Caco-2 (cell line): Measurements from ENCODE around the gene SMARCB1. TPM values are rescaled to one million over a fixed set of nuclear protein-coding genes. Genes with fewer than 3 reads are reported as not detected.

Experiments
- BruUV-seq: library from RNA; stranded (reverse); fragments of 400-500 nt; replicated peaks from 2 replicates; lab custom pipeline; 2021; lab: Mats Ljungman, UMichigan
- CTCF ChIA-PET: fragments of 300-600 bp; sonication (Branson Sonifier 250); formaldehyde crosslinking; loops from one replicate; lab custom pipeline; 2022; ENCODE audit warnings: antibody characterized with exemption; lab: Charles Lee
- POLR2A ChIA-PET: fragments of 300-600 bp; sonication (Branson Sonifier 250); formaldehyde crosslinking; loops from one replicate; lab custom pipeline; 2022; ENCODE audit warnings: antibody characterized with exemption; lab: Charles Lee
- DNase-seq, 2 experiments: peaks; one replicate each; pipeline versions ENCODE4 v3.0.0 to v3.0.0-alpha.2; 2020 to 2022
- H3K27me3 ChIP-seq: replicated peaks from 2 replicates; pipeline ENCODE4 v1.6.0; 2011; ENCODE audit warnings: low read length; ENCODE audit not compliant: control insufficient read depth, insufficient read depth
- H3K36me3 ChIP-seq: 2 replicates; pipeline ENCODE4 v1.5.1; 2011; ENCODE audit warnings: low read length; ENCODE audit not compliant: control insufficient read depth, insufficient read depth
- H3K4me1 ChIP-seq: fragments of 250-450 bp; sonication (Bioruptor Pico); 2 replicates; pipeline ENCODE4 v1.5.1; 2020; ENCODE audit warnings: mild to moderate bottlenecking
- H3K4me3 ChIP-seq: 2 replicates; pipeline ENCODE4 v1.5.1; 2011; ENCODE audit warnings: low read depth, mild to moderate bottlenecking, control low read depth, low read length
- H3K9me3 ChIP-seq: fragments of 250-450 bp; sonication (Bioruptor Pico); 2 replicates; pipeline ENCODE4 v1.5.1; 2020; ENCODE audit warnings: mild to moderate bottlenecking, moderate library complexity
- H3K27ac Mint-ChIP-seq: one replicate; pipeline ENCODE4 v1.8.0; 2022; ENCODE audit warnings: mixed read lengths; ENCODE audit not compliant: unreplicated experiment
- H3K27me3 Mint-ChIP-seq: one replicate; pipeline ENCODE4 v1.8.0; 2022; ENCODE audit warnings: mixed read lengths; ENCODE audit not compliant: insufficient read depth, unreplicated experiment
- H3K36me3 Mint-ChIP-seq: one replicate; pipeline ENCODE4 v1.8.0; 2022; ENCODE audit warnings: mild to moderate bottlenecking, mixed read lengths; ENCODE audit not compliant: insufficient read depth, unreplicated experiment
- H3K4me1 Mint-ChIP-seq: one replicate; pipeline ENCODE4 v1.8.0; 2022; ENCODE audit warnings: low read depth, mixed read lengths; ENCODE audit not compliant: unreplicated experiment
- H3K4me3 Mint-ChIP-seq: one replicate; pipeline ENCODE4 v1.8.0; 2022; ENCODE audit warnings: mild to moderate bottlenecking, moderate library complexity, mixed read lengths; ENCODE audit not compliant: unreplicated experiment
- H3K9me3 Mint-ChIP-seq: one replicate; pipeline ENCODE4 v1.8.0; 2022; ENCODE audit warnings: mixed read lengths; ENCODE audit not compliant: unreplicated experiment
- intact Hi-C: fragments of 100-400 bp; cut with micrococcal nuclease; formaldehyde crosslinking; loops from one replicate; pipeline ENCODE4 v1.10.0; 2022; ENCODE audit not compliant: unreplicated experiment
- total RNA-seq: library from RNA; stranded (reverse); gene quantifications from 2 replicates; pipeline ENCODE4 v1.2.3, GENCODE V29; 2022
- TF ChIP-seq, protein P1 (sequence below), 2 experiments: fragments of 200-600 bp in 1 of 2; IDR thresholded peaks; 1 replicate in 1 of 2; 2 replicates in 1 of 2; pipeline versions ENCODE4 v1.5.1 to v1.8.0; 2011 to 2022; ENCODE audit warnings: antibody characterized with exemption in 1 of 2, control low read depth in 1 of 2, inconsistent platforms in 1 of 2, low read depth in 1 of 2, low read length in 1 of 2, mild to moderate bottlenecking in 1 of 2, moderate library complexity in 1 of 2; ENCODE audit not compliant: insufficient read depth in 1 of 2, severe bottlenecking in 1 of 2, unreplicated experiment in 1 of 2

SMARCB1 gene
- total RNA-seq, 1 experiment from 2014 or later = 157 TPM

DNA sequence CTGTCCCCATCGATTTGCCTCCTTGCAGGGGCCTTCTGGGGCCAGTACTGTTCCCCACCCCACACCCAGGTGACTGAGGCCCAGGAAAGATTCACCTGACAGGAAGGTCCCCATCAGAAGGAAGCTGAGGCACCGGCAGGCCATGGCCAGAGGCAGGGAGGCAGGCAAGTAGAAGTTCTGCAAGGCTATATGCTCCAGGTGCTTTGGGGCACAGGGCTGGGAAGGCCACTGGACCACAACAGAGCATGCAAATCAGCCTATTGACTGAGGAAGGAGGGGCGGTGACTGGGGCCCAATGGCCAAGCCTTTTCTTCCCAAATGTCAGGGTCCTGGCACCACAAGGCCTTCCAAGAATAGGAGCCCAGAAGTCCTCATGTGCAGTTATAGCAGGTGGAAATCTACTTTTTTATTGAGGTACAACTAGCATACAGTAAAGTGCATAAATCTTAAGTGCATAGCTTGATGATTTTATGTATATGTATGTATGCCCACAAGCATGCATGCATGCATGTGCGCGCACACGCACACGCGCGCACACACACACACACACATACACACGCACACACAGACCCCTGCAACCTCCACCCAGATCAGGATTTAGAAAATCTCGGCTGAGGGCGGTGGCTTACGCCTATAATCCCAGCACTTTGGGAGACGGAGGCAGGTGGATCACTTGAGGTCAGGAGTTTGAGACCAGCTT lies 32.4 kb upstream of the SMARCB1 start, which contains the start of gene VPREB3:
Gene VPREB3 (minus strand): TSS at position 206 of the 700 bp plus-strand sequence. CDS start 62 bp downstream, at position 144.
- 0 out of 2 replicates have a peak, but pooled peaks cover 3% of the 10 kb centered on the region for H3K4me1 ChIP-seq
- DNase-seq = no peak
- BruUV-seq = no TSS peak
- H3K4me3 ChIP-seq = no peak within 1 kb of the TSS
- intact Hi-C loops = no loop called here
- H3K9me3 ChIP-seq = no peaks in the 10 kb centered on the region
- POLR2A ChIA-PET = interaction anchor here (0.5 to 0.6 kb wide), 2 partner anchors 50 to 103 kb away, joined by 3 to 5 read pairs; partner anchors contain the start of gene SLC2A11
- TF ChIP-seq, protein P1, sequence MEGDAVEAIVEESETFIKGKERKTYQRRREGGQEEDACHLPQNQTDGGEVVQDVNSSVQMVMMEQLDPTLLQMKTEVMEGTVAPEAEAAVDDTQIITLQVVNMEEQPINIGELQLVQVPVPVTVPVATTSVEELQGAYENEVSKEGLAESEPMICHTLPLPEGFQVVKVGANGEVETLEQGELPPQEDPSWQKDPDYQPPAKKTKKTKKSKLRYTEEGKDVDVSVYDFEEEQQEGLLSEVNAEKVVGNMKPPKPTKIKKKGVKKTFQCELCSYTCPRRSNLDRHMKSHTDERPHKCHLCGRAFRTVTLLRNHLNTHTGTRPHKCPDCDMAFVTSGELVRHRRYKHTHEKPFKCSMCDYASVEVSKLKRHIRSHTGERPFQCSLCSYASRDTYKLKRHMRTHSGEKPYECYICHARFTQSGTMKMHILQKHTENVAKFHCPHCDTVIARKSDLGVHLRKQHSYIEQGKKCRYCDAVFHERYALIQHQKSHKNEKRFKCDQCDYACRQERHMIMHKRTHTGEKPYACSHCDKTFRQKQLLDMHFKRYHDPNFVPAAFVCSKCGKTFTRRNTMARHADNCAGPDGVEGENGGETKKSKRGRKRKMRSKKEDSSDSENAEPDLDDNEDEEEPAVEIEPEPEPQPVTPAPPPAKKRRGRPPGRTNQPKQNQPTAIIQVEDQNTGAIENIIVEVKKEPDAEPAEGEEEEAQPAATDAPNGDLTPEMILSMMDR (IDR thresholded peaks at IDR 0.05; ENCODE audit: insufficient read depth in 1 of 2, low read depth in 1 of 2, low read length in 1 of 2, severe bottlenecking in 1 of 2, unreplicated experiment in 1 of 2) = no peak
- H3K27me3 Mint-ChIP-seq = no peaks in the 10 kb centered on the region
- no peaks in the 10 kb centered on the region for H3K9me3 Mint-ChIP-seq
- CTCF ChIA-PET = no interaction called here
- peaks cover 10% of the 10 kb centered on the region for H3K4me1 Mint-ChIP-seq
- no peaks in the 10 kb centered on the region for H3K36me3 Mint-ChIP-seq
- H3K27me3 ChIP-seq = no peaks in the 10 kb centered on the region
- H3K27ac Mint-ChIP-seq = no peak within 1 kb of the TSS
- no peaks in the 10 kb centered on the region for H3K36me3 ChIP-seq
- H3K4me3 Mint-ChIP-seq = no peak within 1 kb of the TSS

DNA sequence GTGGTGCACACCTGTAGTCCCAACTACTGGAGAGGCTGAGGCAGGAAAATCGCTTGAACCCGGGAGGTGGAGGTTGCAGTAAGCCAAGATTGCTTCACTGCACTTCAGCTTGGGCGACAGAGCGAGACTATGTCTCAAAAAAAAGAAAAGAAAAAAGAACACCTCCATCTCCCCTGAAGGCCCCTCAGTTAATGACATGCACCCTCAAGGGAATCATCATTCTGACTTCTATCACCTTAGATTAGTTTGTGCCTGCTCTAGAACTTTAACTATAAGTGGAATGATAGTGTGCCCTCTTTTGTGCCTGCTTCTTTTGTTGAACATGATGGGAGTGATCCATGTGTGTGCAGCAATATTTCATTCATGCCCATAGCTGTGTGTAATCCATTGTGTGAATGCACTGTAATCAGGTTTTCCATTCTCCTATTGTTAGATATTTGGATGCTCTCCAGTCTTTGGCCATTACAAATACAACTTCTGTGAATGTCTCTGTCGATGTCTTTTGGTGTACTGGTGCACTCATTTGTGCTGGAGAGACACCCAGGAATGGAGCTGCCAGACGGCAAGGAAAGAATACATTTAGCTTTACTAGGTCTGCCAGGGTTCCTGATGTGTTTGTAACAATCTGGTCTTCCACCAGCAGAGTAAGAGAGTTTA lies 31.7 kb upstream of the SMARCB1 start:
- TF ChIP-seq, protein P1 (IDR thresholded peaks at IDR 0.05; ENCODE audit: insufficient read depth in 1 of 2, low read depth in 1 of 2, low read length in 1 of 2, severe bottlenecking in 1 of 2, unreplicated experiment in 1 of 2) = no peak
- ChIA-PET POLR2A (interaction anchor here (0.6 kb wide), 1 partner anchor 16 kb away, joined by 3 read pairs; no protein-coding TSS in a partner anchor), CTCF (no interaction called here)
- Mint-ChIP-seq H3K4me3 (no peak overlapping the region), H3K9me3 (no peaks in the 10 kb centered on the region), H3K27ac (no peak overlapping the region), H3K4me1 (peaks cover 2% of the 10 kb centered on the region), H3K36me3 (no peaks in the 10 kb centered on the region), H3K27me3 (no peaks in the 10 kb centered on the region)
- Histone ChIP-seq H3K4me3 (no peak overlapping the region), H3K36me3 (no peaks in the 10 kb centered on the region), H3K4me1 (0 out of 2 replicates have a peak, but pooled peaks cover 3% of the 10 kb centered on the region), H3K9me3 (no peaks in the 10 kb centered on the region), H3K27me3 (no peaks in the 10 kb centered on the region)
- BruUV-seq = no TSS peak
- intact Hi-C loops = no loop called here
- DNase-seq = no peak

- ChIA-PET CTCF (no interaction called here), POLR2A (interaction anchor here (0.6 kb wide), 1 partner anchor 15 kb away, joined by 3 read pairs; no protein-coding TSS in a partner anchor)
- no TSS peak for BruUV-seq
- Mint-ChIP-seq H3K27me3 (no peaks in the 10 kb centered on the region), H3K4me1 (no peaks in the 10 kb centered on the region), H3K27ac (no peak overlapping the region), H3K9me3 (no peaks in the 10 kb centered on the region), H3K36me3 (no peaks in the 10 kb centered on the region), H3K4me3 (no peak overlapping the region)
- Histone ChIP-seq H3K36me3 (no peaks in the 10 kb centered on the region), H3K4me1 (0 out of 2 replicates have a peak, but pooled peaks cover 3% of the 10 kb centered on the region), H3K27me3 (no peaks in the 10 kb centered on the region), H3K4me3 (no peak overlapping the region), H3K9me3 (no peaks in the 10 kb centered on the region)
- TF ChIP-seq, protein P1 (IDR thresholded peaks at IDR 0.05; ENCODE audit: insufficient read depth in 1 of 2, low read depth in 1 of 2, low read length in 1 of 2, severe bottlenecking in 1 of 2, unreplicated experiment in 1 of 2) = no peak
- no peak for DNase-seq
- intact Hi-C loops = no loop called here
Observed at GRCh38 chr22:23755711-23756110, 31.1 kb upstream of the SMARCB1 start.
